Astrocyte (in vitro differentiated cells and primary cell): ENCODE data around the gene GBGT1.

Source experiments
- CTCF ChIP-seq: IDR thresholded peaks from 2 replicates; pipeline ENCODE4 v1.5.1; 2011; ENCODE audit warnings: low read depth, mild to moderate bottlenecking, inconsistent platforms, low read length, moderate library complexity; ENCODE audit not compliant: insufficient read depth
- EZH2 ChIP-seq: IDR thresholded peaks from 2 replicates; pipeline ENCODE4 v1.6.1; 2012; ENCODE audit warnings: mild to moderate bottlenecking, low read length, inconsistent platforms; ENCODE audit not compliant: insufficient read depth

GRCh38 chr9:133120501-133121197 is 43.1 kb downstream of the GBGT1 start:
- TF ChIP-seq CTCF, result no peak
- no peak for TF ChIP-seq EZH2
